NOMO-1 treated with dmso at 0.1 percent for 144 hours (cell line): ENCODE results near the gene CHST2.

ENCODE experiments used
- DNase-seq: peaks from one replicate; lab custom pipeline; 2025; ENCODE audit not compliant: unreplicated experiment; lab: John Stamatoyannopoulos, UW

The CHST2 gene

GRCh38 chr3:143128227-143128955 lies 8.8 kb downstream of the CHST2 start:
- no peak for DNase-seq

- DNase-seq: no peak
These were observed 12.8 kb downstream of the CHST2 start for GRCh38 chr3:143132246-143132980.

GRCh38 chr3:143134471-143134870 lies 14.9 kb downstream of the CHST2 start:
- DNase-seq: no peak

- peak; percentile 46 for DNase-seq
These were observed 15.6 kb downstream of the CHST2 start for GRCh38 chr3:143135150-143135549.

GRCh38 chr3:143137435-143138036 lies 18.0 kb downstream of the CHST2 start:
- DNase-seq: no peak

GRCh38 chr3:143138953-143139352 lies 19.4 kb downstream of the CHST2 start:
- DNase-seq: no peak

- no peak for DNase-seq
These were observed 20.2 kb downstream of the CHST2 start for GRCh38 chr3:143139762-143140161.

GRCh38 chr3:143140550-143140949 lies 21.0 kb downstream of the CHST2 start:
- no peak for DNase-seq

- DNase-seq: no peak
These were observed 22.8 kb downstream of the CHST2 start for GRCh38 chr3:143142354-143142753.

- no peak for DNase-seq
These were observed 26.3 kb downstream of the CHST2 start for GRCh38 chr3:143145906-143146305.

- no peak for DNase-seq
These were observed 27.1 kb downstream of the CHST2 start for GRCh38 chr3:143146486-143147274.

- DNase-seq: no peak
These were observed 28.1 kb downstream of the CHST2 start for GRCh38 chr3:143147707-143148106.

- DNase-seq: no peak
These were observed 30.5 kb downstream of the CHST2 start for GRCh38 chr3:143150071-143150470.

- no peak for DNase-seq
These were observed 31.6 kb downstream of the CHST2 start for GRCh38 chr3:143151004-143151731.

GRCh38 chr3:143152043-143152442 lies 32.5 kb downstream of the CHST2 start:
- DNase-seq: no peak

- DNase-seq: no peak
These were observed 36.2 kb downstream of the CHST2 start for GRCh38 chr3:143155756-143156155.

GRCh38 chr3:143158014-143158988 lies 38.7 kb downstream of the CHST2 start:
- DNase-seq: no peak

GRCh38 chr3:143160437-143160836 lies 40.9 kb downstream of the CHST2 start:
- DNase-seq: no peak

- DNase-seq: no peak
These were observed 44.1 kb downstream of the CHST2 start for GRCh38 chr3:143163562-143164100.
